GM12864 (cell line): Measurements from ENCODE around the gene SHPK.

ENCODE experiments used
- DNase-seq: peaks from one replicate; pipeline ENCODE4 v3.0.0-alpha.2; 2011; ENCODE audit warnings: low read depth
- H3K4me3 ChIP-seq: 2 replicates; pipeline ENCODE4 v1.5.1; 2011; ENCODE audit warnings: mild to moderate bottlenecking, low read depth, low read length, control low read depth
- TF ChIP-seq, protein P1 (sequence below): IDR thresholded peaks from 2 replicates; pipeline ENCODE4 v1.5.1; 2011; ENCODE audit warnings: low read depth, mild to moderate bottlenecking, moderate library complexity, low read length, control low read depth, inconsistent platforms; ENCODE audit errors: missing control alignments

The SHPK gene

DNA sequence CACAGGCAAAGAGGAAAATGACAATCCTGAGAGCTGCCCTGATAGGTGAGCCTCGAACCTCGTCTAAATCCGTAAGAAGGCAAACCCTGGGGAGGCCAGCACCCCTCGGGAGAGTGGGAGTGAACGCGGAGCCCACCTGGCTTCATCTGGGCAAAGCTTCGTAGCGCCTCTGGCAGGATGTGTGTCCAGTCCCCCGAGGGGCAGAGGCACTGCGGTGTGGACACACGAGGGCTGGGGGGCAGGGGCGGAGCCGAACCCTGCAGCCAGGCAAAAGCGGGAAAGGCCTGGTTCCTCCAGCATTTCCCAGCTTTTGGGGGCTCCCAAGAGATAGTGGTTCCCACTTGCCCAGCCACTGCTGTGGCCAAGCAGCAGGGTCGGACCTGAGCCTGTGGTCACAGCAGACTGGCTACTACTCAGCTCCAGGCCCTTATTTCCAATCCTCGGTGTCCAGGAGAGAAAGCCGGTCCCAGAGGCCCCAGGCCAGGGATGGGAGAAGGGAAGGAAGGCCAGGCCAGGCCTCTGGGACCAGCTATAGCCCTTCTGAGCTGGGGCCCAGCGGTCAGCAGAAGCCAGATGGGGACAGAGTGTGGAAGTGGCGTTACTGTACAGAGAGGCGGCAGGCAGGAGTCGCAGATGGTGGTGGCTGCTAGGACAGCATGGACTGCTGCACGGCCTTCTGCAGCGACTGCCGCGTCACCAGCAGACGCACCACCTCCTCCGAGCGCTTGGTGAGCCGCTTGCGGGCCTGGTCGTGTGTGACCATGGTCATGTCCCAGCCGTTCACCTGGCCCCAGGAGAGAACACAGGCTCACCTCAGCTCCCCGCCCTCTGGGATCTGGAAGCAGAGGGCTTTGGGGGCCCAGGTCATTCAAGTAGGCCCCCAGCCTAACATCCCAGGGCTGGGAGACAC, 27.3 kb upstream of the SHPK start:
- TF ChIP-seq, protein P1, sequence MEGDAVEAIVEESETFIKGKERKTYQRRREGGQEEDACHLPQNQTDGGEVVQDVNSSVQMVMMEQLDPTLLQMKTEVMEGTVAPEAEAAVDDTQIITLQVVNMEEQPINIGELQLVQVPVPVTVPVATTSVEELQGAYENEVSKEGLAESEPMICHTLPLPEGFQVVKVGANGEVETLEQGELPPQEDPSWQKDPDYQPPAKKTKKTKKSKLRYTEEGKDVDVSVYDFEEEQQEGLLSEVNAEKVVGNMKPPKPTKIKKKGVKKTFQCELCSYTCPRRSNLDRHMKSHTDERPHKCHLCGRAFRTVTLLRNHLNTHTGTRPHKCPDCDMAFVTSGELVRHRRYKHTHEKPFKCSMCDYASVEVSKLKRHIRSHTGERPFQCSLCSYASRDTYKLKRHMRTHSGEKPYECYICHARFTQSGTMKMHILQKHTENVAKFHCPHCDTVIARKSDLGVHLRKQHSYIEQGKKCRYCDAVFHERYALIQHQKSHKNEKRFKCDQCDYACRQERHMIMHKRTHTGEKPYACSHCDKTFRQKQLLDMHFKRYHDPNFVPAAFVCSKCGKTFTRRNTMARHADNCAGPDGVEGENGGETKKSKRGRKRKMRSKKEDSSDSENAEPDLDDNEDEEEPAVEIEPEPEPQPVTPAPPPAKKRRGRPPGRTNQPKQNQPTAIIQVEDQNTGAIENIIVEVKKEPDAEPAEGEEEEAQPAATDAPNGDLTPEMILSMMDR: no peak
- no peak for DNase-seq
- no peak overlapping the region for H3K4me3 ChIP-seq

DNA sequence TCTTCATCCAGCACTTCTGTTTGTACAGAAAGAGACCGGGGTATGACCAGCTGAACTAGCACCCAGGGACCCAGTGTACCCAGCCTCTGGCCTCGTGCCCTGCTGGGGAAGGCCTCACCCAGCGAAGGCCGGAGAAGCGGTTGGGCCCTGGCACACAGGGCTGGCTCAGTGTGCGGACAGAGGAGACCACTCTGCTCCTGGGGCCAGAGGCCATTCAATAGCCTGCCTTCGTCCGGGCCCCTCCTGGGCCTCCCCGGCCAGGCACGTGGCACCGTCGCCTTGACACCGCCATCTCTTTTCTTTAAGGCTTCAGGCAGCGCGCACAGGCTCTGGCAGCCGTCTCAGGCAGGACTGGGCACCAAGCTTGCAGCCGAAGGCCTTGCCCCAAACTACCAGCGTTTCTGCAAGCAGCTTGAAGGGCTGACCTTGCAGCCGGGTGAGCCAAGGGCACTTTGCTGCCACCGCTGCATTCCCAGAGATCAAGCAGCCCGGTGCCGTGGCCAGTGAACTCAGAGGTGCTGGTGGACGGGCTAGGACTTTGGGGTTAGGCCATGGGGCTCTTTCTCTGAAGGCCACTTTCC, 24.4 kb upstream of the SHPK start:
- TF ChIP-seq, protein P1: no peak
- no peak overlapping the region for H3K4me3 ChIP-seq
- DNase-seq: no peak

DNA sequence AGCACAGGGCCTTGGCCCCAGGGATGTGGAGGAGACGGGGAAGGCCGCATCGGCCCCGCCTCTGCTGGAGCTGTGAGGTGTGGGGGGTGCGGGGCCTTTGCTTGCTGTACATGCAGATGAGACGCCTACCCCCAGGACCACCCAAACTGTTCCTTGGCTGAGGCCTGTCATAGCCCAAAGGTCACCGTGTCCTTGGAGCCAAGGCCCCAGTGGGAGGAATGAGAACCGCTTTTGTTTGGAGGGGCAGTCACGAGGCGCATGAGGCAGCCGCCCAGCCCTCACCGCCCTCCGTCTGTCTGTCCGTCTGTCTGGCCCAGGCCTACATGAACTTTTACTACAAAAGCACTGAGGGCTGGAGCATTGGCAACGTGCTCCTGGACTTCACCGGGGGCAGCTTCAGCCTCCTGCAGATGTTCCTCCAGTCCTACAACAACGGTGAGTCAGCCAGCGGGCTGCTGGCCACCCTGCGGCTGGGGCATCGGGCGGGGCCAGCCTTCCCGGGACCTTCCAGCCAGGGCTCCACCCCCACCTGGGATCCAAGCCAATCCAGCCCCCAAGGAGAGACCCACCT, 23.6 kb upstream of the SHPK start:
- no peak overlapping the region for H3K4me3 ChIP-seq
- TF ChIP-seq, protein P1: no peak
- no peak for DNase-seq

DNA sequence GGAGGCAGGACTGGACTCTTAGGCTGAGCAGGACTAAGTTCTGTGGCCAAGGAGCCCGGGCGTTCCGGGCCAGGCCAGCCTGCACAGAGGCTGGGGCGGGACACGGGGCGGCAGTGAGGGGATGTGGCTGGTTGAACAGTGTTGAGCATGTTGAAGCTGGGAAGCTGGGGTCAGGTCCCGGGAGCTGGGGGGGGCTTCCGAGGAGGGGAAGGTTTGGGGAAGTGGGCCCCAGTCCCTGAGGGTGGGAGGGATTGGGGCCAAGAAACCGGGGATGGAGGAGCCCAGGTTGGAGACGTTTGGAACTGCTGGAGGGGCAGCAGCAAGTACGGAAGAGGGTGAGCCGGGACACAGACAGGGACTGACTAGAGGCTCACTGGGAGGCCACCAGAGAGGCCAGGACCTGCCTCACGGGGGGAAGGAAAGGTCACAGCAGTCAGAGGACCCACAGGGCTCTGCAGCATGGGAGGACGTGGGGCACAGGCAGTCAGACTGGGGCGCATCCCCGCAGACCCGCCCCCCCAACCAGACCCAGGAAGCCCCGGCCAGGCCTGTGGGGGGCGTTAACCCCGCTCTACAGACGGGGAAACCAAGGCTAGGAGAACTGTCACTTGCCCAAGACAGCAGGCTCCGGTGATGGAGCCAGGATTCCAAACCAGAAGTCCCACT, 22.9 kb upstream of the SHPK start:
- no peak for DNase-seq
- TF ChIP-seq, protein P1: no peak
- no peak overlapping the region for H3K4me3 ChIP-seq

DNA sequence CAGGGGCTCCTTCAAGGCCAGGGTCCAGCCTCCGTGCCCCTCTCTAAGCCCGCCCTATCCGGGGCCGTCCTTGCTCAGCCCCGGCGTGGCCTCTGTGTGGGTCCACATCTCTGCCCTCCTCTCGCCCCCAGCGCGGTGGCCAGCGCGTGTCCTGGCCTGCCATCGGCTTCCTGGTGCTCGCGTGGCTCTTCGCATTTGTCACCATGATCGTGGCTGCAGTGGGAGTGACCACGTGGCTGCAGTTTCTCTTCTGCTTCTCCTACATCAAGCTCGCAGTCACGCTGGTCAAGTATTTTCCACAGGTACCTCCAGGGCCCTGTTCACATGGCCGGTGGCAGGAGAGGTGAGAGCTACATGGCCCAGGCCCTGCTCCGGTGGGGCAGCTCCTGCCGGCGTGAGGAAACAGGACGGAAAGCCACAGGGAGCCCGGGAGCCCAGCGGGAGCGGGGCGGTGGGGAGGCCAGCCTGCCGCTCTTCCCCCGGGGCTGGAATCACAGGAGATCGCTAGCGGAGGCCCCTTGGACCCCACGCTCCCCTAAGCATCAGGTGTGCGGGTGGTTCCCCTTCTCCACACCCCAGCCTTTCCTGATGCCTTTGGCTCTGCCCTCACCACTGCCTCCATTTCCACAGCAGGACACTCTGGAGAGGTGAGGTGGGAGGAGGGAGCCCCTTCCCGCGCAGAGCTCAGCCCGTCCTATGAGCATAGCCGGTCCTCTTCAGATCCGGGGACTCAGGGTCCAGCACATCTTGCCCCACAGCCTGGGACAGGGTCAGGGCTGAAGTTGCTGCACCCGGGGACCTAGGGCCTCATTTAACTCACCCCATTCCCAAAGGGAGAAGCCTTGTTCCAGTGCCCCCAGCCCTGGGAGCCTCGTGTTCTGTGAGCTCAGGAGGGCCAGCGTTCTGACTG, 22.1 kb upstream of the SHPK start:
- H3K4me3 ChIP-seq: no peak overlapping the region

DNA sequence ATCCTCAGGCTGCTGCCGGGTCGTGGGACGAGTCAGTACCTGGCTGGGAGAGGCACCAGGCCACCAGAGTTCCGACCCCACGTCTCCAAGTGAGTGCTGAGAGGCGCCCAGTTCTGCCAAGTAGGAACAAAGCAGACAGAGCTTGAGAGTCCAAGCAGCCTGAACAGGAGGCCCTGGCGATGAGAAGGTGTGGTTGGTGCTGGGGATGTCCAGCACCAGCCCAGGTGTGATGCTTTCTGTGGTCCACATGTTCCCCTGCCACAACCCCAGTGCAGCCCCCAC, 21.5 kb upstream of the SHPK start:
- TF ChIP-seq, protein P1: no peak
- no peak for DNase-seq
- no peak overlapping the region for H3K4me3 ChIP-seq

More for the DNA sequence above, 22.1 kb upstream of the SHPK start:
- no peak for DNase-seq
- TF ChIP-seq, protein P1: no peak
